Measurements from ENCODE around the gene NECAB2.
A peak's percentile ranks its signal among the peaks of the same experiment; 100 is the strongest.

Gene NECAB2

GRCh38 chr16:83967838-83968305 lies at the start of gene NECAB2:
TSS of gene NECAB2 (plus strand) at chr16:83968244. CDS start at chr16:83968649, 405 bp downstream.
- no peak for DNase-seq

GRCh38 chr16:83920894-83921491 lies 47.1 kb upstream of the NECAB2 start:
- DNase-seq = no peak

DNA sequence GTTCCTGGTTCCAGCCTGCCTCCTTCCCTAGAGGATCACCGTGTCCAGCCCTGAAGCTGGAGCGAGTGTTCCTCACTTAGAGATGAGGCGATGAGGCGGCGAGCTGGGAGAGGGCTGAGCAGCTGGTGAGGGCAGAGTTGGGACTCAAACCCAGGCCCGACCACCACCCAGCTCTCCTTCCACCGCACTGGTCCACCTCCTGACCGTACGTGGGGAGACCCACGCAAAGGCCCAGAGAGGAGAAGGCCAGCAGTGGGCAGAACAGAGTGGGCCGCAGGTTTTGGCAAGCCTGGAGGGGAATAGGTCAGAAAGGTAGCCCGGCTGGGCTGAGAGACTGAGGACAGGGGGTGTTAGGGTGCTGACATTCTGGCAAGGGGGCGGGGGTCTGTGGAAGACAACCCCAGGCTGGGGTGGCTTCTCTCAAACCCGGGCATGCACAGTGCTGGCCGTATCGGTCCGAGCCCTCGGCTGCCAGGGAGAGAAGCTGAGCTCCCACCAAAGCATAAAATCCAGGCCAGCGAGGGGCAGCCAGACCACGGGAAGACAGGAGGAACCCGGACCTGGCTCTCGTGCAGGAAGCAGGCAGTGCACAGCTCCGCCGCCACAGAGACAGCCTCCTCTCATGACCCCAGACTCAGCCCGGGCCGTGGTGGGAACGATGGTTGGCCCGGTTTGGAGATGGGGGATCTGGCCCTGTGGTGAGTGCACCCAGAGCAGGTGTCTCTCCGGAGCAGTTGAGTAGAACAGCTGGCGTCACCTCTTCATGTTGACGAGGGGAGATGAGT lies 44.3 kb upstream of the NECAB2 start:
- no peak for DNase-seq

GRCh38 chr16:83924686-83925085 lies 43.4 kb upstream of the NECAB2 start:
- no peak for DNase-seq

GRCh38 chr16:83925095-83925905 lies 42.7 kb upstream of the NECAB2 start:
- DNase-seq = no peak

- DNase-seq = no peak
These were observed 41.9 kb upstream of the NECAB2 start for GRCh38 chr16:83925957-83926725.

GRCh38 chr16:83926726-83927397 lies 41.2 kb upstream of the NECAB2 start:
- DNase-seq = peak; percentile 53

GRCh38 chr16:83928341-83929055 lies 39.5 kb upstream of the NECAB2 start:
- no peak for DNase-seq

DNA sequence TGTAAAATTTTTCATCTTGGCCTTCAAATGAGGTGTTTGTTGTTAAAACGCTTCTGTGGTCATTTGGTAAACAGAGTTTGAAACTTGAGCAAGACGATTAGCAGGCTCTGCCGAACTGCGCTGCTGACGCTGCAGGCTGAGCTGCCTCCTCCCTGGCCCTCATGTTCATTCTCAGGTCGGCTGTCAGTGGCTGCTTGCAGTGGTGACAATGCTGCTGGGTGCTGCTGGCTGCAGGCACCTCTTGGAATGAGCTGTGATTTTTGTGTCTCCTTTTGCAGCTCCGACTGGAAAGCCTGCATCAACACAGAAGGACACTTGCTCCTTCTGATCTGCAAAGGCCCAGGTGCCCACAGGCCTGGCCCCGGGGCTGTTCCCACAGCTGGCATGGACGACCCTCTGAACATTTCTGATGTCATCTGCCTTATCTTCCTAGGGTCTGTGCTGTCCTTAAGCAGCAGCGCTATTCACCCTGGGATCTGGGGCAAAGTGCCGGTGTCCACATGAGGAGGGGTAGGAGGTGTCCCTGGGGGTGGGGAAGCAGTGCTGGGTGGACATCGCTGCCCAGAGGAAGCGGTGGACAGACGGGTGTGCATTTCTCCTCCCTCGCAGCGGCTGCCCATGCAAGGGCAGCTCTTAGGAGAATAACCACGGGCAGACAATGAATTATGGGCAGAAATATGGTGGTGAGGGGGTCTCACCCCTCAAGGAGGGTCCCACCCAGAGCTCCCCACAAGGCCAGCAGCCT lies 38.1 kb upstream of the NECAB2 start:
- no peak for DNase-seq

- no peak for DNase-seq
These were observed 37.1 kb upstream of the NECAB2 start for GRCh38 chr16:83930730-83931500.

- no peak for DNase-seq
These were observed 36.5 kb upstream of the NECAB2 start for GRCh38 chr16:83931556-83931955.

GRCh38 chr16:83932304-83932703 lies 35.7 kb upstream of the NECAB2 start:
- DNase-seq = no peak

- no peak for DNase-seq
These were observed 34.9 kb upstream of the NECAB2 start for GRCh38 chr16:83932955-83933673.

DNA sequence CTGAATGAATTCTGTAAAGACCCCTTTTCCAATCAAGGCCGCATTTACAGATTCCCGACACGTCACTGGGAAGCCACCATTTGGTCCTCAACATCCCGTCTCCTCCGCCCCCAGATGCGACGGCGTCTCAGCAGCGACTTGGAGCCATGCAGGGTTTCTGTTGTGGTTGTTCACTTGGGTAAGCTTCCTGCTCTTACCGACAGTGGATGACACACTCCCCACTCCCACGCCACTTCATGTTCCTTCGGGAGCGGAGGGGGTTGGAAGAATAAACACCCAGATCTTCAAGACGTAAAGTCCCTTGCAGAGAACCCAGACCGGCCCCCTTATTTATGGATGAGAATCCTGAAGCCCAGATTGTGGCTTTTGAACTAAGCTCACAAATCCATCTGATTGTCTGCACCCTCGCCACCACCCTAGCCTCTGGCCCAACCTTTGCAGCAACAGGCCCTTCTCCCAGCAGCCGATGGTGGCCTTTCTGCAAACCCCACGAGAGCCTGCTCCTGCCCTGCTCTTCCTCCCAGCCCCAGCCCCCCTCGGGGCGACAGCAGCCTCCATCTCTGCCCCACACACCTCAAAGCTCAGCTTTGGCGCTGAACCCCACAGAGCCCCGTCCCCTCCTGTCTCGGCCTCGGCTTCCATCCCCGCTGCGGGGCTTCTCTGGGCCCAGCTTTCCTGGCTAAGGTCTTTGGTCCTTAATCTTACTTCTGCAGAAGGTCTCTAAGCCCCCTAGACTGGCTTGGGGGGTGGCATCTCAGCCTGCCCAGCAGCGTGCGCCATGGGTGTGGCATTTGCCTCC lies 34.0 kb upstream of the NECAB2 start:
- no peak for DNase-seq

GRCh38 chr16:83934684-83934977 lies 33.4 kb upstream of the NECAB2 start:
- DNase-seq = no peak

DNA sequence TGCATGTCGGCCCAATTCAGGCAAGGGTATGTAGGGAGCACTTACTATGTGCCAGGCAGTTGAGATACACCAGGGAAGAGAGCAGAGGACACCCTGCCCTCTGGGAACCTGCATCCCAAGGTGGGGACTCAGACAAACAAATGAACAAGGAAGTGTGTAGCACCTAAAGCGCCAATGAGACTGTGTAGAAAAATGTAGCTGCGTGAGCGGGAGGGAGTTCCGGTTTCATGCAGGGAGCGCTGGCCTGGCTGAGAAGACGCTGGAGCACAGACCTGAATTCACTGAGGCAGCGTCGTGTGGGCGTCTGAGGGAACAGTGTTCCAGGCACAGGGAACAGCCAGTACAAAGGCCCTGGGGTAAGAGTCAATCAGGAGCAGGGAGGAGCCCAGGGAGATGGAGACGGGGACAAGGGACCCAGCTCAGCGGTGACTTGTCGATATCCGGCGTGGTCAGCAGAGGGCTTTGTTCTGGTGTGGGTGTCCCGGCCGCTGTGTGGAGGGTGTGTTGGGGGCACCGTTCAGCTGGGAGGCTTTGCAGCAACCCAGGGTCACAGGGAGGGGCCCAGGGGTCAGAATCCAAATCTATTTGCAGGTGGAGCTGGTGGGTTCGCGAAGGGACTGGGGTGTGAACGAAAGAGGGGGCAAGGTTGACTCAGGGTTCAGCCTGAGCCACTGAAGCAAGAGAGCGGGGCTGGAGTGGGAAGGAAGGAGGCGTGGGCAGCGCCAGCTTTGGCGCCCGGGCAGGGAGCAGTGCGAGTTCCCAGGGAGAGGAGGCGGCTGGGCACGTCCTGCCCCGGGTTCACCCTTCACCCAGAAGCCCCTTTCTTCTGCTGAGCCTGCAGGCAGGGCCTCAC lies 32.8 kb upstream of the NECAB2 start:
- DNase-seq = no peak

DNA sequence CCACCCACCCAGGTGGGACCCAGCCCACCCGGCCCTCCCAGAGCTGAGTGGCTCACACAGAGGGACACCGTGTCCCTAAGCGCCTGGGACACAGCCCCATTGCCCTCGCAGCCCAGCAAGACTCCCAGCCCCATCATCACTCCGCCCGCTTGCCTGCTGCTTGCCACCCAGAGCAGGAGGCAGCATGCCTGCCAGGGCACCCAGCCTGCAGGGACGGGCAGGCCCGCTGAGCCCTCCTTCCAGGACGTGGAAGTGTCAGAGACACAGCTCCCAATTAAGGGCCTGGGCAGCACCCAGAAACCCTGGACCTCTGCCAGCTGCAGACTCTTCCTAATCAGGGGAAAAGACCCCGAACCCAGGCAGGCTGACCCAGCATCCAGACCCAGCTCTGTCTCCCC lies 32.2 kb upstream of the NECAB2 start:
- DNase-seq = no peak
